Dermis microvascular lymphatic vessel endothelial cell (primary cell): Measurements from ENCODE around the gene ZMIZ2. TPM values are rescaled to one million over a fixed set of nuclear protein-coding genes. Genes with fewer than 3 reads are reported as not detected.
"Not testable (repeated sequence)": the region's sequence is repeated elsewhere in the genome, so short reads cannot be mapped to it uniquely, and the experiment has no call there.

Source experiments
- DNase-seq, 2 donors: peaks; one replicate each; pipeline versions ENCODE4 v3.0.0 to v3.0.0-alpha.2; 2010; ENCODE audit warnings: low read depth in 2 of 2
- total RNA-seq: library from RNA; depleted of rRNA; stranded (reverse); fragments of >200 nt; gene quantifications from 2 replicates; pipeline ENCODE4 v1.2.1, GENCODE V29; 2014

ZMIZ2 gene
- total RNA-seq, 1 donor from 2014 or later = 5.0 TPM

DNA sequence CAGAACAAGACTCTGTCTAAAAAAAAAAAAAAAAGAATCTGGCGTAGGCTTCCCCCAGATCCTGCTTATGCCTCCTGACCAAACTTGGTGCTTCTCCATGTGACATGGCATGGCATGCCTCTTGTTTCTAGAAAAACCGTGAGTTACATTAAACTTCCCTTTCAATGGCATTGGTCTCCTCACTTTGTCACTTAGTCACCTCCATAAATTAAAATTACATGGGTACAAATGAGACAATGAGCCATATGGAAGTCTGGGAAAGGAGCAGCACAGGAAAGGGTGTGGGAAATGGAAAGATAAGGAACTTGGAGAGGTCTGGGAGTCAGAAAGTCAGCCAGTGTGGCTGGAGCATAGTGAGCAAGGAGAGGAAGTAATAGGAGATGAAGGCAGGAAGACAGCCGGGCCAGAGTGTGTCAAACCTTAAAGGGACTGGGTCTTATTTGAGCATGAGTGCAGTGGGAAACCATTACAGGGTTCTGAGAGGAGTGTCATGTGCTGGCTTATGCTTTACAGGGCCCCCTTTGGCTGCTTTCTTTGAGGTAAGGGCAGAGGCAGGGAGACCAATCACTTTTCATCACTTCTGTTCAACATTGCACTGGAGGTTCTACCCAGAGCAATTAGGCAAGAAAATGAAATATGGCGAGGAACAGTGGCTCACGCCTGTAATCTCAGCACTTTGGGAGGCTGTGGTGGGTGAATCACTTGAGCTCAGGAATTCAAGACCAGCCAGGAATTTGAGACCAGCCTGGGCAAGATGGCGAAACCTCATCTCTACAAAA lies 21.3 kb upstream of the ZMIZ2 start:
- peak in 1 of 2 donors; percentile 62 for DNase-seq

DNA sequence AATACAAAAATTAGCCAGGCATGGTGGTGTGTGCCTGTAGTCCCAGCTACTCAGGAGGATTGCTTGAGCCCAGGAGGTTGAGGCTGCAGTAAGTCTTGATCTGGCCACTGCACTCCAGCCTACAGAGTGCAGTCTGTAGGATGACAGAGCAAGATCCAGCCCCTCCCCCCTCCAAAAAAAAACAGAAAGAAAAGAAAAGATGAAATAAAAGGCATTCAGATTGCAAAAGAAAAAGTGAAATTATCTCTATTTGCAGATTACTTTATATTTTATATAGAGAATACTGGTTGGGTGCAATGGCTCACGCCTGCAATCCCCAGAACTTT lies 20.7 kb upstream of the ZMIZ2 start:
- no peak for DNase-seq

DNA sequence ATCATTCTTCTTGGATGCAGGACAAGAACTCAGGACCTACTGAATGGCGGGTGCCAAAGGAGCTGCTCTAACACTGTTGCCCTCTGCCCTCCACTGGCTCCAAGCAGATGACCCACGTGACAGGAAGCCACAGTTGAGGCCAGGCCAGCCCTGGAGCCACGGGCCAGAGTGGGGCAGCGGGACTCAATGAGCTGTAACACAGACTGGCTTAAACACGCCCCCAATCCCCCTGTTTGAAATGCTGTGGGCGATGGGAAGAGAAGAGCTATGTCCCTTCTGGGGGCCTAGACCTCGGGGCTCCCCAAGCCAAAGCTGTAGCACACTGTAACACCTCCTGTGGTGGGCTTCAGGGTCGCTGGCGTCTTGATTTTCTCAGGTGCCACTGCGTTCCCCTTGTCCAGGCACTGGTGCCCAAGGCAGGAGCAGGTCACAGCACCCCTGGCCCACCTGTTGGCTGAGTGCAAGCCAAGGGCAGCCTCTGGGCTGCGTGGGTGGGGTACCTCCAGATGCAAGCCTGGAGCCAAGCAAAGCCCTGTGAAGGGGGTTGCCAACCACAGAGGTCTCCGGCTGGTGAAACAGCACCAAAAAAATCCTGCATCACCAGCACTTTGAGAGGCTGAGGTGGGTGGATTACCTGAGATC lies 18.6 kb upstream of the ZMIZ2 start:
- DNase-seq = no peak

DNA sequence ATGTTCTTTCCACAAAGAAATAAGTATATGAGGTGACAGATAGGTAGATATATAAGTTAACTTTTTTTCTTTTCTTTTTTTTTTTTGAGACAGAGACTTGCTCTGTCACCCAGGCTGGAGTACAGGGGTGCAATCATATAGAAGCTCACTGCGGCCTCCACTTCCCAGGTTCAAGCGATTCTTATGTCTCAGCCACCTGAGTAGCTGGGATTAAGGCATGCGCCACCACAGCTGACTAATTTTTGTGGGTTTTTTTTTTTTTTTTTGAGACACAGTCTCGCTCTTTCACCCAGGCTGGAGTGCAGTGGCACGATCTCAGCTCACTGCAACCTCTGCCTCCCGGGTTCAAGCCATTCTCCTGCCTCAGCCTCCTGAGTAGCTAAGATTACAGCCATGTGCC lies 15.7 kb upstream of the ZMIZ2 start:
- not testable (repeated sequence) for DNase-seq

DNA sequence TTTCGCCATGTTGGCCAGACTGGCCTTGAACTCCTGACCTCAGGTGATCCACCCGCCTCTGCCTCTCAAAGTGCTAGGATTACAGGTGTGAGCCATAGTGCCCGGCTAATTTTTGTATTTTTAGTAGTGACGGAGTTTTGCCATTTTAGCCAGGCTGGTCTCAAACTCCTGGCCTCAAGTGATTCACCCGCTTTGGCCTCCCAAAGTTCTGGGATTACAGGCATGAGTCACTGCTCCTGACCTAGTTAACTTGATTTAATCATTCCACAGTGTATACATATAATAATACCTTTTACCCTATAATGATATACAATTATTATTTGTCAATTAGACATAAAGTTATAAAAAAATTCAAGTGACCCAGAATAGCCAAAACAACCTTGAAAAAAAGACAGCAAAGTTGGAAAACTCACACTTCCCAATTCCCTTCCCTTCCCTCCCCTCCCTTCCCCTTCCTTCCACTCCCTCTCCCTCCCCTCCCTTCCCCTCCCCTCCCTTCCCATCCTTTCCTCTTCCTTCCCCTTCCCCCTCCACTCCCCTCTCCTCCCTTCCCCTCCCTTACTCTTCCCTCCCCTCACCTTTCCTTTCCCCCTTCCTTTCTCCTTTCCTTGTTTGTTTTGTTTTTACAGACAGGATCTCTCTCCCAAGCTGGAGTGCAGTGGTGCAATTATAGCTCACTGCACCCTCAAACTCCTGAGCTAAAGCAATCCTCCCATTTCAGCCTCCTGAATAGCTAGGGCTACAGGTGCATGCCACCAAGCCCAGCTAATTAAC lies 14.8 kb upstream of the ZMIZ2 start:
- peak in 1 of 2 donors; percentile 48 for DNase-seq

DNA sequence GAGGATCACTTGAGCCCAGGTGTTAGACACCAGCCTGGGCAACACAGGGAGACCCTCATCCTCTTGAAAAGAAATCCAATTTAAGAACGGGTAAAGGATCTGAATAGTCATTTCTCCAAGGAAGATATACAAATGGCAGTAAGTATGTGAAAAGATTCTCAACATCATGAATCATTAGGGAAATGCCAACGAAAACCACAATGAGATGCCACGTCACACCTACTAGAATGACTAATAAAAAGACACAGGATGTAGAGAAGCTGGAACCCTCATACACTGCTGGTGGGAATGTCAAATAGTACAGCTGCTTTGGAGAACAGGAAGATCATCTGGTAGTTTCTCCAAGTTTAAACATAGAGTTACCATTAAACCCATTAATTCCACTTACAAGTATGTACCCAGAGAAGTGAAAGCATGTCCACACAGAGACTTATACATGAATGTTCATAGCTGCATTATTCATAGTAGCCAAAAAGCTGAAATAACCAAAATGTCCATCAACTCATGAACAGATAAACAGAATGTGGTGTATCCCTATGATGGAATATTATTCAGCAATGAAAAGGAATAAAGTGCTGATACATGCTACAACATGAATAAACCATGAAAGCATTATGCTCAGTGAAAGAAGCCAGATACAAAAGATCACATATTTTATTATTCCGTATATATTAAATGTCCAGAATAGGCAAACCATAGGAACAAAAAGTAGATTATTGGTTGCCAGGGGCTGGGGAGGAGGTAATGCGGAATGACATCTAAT lies 13.1 kb upstream of the ZMIZ2 start:
- peak; percentile 14 to 91 for DNase-seq

DNA sequence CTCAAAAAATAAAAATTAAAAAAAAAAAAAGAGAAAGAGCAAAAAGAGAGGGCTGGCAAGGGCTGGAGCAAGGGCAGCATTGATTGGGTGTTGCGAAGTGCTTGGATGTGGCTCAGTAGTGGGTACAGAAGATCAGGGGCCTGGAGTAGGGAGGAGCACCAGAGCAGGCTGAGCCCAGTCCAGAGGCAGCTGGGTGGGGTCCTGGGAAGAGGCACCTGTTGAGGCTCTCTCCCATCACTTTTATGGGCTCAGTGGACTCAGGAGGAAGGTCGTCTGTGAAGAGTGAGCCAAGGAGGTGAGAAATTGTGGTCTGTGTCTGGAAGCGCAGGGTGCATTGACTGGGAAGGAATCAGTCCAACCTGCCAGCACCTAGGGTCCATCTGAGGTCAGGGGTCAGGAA lies 11.8 kb upstream of the ZMIZ2 start:
- no peak for DNase-seq

DNA sequence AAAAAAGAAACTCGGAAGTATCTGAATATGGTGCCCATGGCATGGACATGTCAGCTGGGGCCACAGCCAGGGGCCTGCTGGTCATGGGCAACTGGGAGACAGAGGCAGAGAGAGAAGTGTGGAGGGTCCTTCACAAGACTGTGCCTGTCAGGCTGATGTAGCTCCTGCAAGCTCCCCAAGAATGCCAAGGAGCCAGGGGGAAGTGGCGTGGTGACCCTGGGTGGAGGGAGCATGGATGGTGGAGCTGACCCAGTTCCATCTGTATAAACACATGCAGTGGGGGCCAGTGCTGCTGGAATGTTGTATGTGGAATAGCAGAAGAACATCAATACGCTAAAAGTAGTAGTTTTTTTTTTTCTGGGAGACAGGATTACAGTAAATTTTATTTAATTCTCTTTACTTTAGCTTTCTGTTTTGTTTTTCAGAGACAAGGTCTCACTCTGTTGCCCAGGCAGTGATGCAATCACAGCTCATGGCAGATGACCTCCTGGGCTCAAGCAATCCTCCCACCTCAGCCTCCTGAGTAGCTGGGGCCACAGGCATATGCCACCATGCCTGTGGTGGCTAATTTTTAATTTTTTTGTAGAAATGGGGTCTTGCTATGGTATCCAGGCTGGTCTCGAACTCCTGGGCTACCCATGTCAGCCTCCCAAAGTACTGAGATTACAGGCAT lies 10.5 kb upstream of the ZMIZ2 start:
- no peak for DNase-seq

DNA sequence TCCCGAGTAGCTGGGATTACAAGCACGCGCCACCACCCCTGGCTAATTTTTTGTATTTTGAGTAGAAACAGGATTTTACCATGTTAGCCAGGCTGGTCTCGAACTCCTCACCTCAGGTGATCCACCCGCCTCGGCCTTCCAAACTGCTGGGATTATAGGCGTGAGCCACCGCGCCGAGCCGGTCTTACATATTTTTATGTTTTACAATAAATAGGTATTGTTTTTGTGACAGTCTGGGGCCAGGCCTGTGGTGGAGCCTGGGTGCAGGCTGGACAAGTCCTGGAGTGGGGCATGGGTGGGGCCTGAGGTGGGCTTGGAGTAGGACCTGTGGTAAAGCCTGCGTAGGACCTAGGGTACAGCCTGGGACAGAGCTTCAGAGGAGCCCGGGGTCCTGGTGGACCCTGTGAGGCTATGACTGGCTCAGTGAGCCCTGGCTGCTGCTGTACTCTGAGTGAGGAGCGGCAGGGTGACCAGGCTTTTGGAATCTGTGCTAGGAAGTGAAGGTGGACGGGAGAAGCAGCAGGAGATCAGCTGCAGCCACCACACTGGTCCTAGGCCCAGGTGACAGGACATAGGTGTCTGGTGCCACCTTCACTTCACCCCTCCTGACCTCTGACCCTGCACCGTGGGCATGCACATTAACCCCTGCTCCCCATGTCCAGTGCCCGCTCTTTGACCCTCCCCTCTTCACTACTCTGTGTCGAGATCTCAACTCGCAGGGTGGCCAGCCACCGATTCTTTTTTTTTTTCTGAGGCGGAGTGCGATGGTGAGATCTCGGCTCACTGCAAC lies 9.6 kb upstream of the ZMIZ2 start:
- no peak for DNase-seq

DNA sequence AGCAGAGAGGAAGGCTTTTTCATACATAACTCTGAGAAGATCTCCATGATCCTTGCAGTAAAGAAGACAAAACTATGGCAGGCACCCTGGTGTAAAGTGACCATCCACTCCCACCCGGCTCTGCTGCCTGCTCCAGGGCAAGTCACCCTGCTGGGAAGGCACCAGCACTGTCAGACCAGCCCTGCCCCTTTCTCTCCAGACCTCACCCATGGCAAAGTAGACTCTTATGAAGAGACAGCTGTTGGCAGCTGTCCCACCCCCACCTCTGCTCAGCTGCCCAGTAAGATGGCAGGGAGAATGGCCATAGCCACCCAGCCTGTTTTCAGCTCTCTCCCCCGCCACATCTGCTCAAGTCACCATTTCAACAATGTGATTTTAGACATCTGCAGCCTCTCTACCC lies 8.6 kb upstream of the ZMIZ2 start:
- DNase-seq = no peak

DNA sequence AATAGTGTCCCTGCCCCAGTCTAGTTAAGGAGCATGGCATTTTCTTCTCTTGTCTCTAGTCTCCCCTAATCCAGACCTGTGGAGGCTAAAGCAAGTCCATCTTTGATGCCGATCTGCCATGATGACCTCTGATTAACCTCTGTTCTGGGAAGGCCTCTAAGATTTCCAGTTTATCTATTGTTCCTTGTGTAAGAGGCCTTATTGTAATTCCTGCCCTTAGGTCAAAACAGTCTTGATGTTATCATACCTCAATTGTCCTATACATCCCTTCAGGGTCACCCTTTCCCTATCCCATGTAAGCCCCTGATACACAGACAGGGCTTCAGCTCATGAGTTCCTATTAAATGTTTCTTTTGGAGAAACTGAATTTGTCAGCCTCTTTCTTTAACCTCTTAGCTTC lies 4.9 kb upstream of the ZMIZ2 start:
- DNase-seq = no peak

DNA sequence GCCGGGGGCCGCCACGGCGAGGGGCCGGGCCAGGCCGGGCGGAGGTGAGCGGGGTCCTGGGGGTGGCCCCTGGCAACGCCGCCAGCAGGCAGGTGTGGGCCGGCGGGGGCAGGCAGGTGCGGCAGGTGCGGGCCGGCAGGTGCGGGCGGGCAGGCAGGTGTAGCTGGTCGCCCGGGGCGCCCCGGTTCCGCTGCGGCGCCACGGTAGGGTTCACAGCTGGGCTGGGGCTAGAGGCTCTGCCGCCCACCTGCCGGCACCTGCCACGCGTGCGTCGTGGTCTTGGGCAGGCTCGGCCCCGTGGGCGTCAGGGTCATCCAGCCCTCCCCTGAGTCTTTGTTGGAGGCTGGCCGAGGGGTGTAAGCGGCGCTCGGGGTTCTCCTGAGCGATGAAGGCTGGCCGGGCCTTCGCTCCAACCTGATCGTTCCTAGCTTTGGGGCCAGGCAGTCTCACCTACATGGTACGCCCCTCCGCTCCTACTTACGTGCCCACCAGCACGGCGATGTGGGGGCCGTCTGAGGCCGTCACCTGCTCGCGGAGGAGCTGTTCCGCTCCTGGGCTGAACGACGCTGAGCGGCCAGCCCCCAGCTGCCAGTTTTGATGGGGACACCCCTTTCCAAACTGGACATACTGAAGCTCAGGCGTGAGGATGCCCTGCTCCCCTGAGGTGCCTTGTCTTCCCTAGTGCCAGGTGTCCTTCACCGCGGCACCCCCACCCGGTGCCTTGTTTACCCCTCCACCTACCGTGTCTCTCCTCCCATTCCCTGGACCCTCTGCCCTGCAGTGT lies 493 bp downstream of the ZMIZ2 start:
- DNase-seq = no peak

DNA sequence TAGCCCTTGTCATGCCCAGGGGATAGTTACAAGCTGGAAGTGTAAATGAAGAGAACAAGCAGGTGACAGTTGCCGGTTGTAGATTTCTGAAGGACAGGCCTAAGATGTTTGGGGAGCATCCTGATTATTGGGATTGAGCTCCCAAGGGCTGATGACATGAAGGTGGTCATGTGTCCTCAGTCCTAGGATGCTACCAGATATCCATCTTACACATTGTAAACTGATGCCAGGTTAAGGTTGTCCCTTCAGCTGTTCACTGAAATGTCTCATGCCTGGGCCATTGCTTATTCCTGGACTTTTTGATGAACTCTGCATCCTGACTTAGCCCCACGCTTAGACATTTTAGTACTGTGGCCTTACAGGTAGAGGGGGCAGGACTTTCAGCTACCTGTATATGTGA lies 1.3 kb downstream of the ZMIZ2 start:
- no peak for DNase-seq

DNA sequence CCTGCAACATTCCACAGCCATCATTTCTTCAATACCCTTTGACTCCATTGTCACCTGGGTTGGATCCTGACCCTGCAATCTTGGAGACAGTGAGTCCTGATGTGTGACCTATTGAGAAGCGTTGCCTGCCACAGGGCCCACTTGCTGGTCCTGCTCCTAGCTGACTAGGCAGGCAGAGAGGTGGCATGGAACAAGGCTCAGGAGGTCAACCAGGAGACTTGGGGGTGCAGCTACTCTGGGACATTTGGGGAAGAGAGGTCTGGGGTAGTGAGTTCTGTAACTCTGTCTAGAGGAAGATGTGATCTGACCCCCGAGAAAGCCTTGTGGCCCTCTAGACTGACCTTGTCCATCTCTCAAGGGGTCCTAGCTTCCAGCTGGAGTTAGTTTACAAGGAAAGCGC lies 1.8 kb downstream of the ZMIZ2 start:
- no peak for DNase-seq

DNA sequence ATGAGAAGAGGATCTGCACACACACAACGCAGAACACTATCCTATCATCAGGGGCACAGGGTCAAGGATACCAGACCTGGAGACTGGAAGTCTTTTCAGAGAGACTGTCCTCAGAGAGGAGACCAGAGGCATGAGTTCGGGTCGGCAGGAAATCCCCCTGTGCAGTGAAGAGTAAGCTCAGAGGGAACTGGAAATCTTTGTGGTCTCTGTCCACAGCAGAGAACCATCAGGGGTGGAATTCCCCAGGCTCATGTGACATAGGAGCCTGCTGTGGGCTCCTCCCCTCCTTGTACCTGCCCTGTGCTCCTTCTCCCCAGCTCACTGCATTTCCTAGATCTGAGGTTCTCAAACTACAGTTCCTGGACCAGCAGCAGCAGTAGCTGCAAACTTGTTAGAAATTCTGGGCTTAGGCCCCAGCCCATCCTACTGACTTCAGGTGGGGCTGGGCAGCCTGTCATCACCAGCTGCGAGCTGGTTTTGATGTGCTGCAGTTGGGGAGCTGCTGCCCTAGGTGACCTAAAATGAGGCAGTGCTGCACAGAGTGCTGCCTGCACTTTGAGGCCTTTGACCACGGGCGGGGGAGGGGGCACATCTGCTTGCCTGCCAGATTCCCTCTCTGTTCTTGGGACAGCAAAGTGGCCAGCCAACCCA lies 2.4 kb downstream of the ZMIZ2 start:
- DNase-seq = no peak

DNA sequence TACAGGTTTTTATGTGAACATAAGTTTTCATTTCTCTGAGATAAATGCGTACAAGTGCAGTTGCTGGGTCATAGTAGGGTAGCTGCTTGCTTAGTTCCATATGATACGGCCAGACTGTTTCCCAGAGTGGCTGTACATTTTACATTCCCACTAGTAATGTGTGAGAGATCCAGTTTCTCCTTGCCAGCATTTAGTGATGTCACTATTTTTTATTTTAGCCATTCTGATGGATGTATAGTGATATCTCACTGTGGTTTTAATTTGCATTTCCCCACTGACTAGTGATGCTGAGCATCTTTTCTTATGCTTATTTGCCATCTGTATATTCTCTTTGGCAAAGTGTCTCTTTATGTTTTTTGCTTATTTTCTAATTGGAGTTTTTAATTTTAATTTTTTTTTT lies 4.2 kb downstream of the ZMIZ2 start:
- no peak for DNase-seq

DNA sequence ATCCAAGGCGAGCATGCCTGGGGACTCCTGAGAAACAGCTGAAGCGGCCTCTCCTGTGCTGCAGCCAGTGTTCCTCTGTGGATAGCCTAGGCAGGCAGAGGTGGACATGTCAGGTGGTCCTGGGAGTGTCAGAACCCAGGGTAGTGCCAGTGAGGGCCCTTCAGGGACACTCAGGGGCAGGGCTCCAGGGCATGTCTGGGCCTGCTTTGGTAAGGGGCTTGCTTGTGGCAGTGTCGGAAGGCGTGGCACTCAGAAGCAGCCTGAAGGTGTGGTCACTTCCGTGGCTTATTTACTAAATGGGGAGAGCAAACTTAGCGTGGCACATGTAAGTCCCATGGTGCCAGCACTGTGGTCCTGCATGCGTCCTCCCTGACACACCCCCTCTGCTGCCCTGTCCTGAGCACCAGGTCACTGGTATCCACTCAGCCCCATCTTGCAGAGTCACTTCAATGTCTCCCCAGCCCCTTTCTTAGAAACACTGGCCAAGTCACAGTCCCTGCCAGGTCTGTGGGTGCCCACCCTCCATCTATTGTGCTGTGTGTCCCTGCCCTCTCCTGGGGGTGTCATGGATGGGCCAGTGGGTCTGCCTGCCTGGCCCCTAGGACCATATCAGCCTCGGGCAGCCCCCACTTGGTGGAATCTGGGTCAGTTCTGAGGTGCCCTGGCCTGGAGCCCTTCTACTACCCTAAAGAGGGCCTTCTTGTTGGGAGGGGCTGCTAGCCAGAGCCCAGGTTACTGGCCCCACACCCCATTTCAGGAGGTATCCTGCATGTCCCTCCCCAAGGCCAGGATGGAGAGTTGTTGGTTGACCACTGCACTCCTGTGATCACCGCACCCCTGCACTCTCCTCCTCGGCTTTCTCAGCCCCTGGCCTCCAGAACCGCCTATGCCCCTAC lies 6.4 kb downstream of the ZMIZ2 start:
- DNase-seq = no peak
